Colonic mucosa (tissue), 4 donors: ENCODE measurements around the gene EPAS1. TPM values are rescaled to one million over a fixed set of nuclear protein-coding genes. Genes with fewer than 3 reads are reported as not detected.

Experiments used
- DNase-seq: peaks from one replicate; pipeline ENCODE4 v3.0.0-alpha.2; 2020
- H3K27ac ChIP-seq: fragments of 200-600 bp; one replicate; pipeline ENCODE4 v1.8.0; 2021
- H3K27me3 ChIP-seq: fragments of 200-600 bp; one replicate; pipeline ENCODE4 v1.8.0; 2021
- H3K36me3 ChIP-seq: fragments of 200-600 bp; one replicate; pipeline ENCODE4 v1.8.0; 2021
- H3K4me1 ChIP-seq: fragments of 200-600 bp; one replicate; pipeline ENCODE4 v1.8.0; 2021; ENCODE audit warnings: mild to moderate bottlenecking
- H3K4me3 ChIP-seq: fragments of 200-600 bp; one replicate; pipeline ENCODE4 v1.8.0; 2021
- H3K9ac ChIP-seq, 2 donors: one replicate each; pipeline ENCODE4 v1.7.0; 2013; ENCODE audit warnings: control low read depth in 2 of 2, low read depth in 2 of 2, low read length in 2 of 2
- H3K9me3 ChIP-seq: fragments of 200-600 bp; one replicate; pipeline ENCODE4 v1.8.0; 2021
- CTCF ChIP-seq: fragments of 200-600 bp; IDR thresholded peaks from one replicate; pipeline ENCODE4 v1.8.0; 2022; ENCODE audit warnings: antibody characterized with exemption, mild to moderate bottlenecking
- intact Hi-C: fragments of 100-400 bp; cut with DNase I; formaldehyde crosslinking; loops from one replicate; pipeline ENCODE4 v1.14.1; 2022
- total RNA-seq, 2 donors: library from RNA; stranded (reverse); fragmentation: NEBNext Ultra II Directional in 1 of 2; extraction: Animal tissue kit (Norgen Biotek cat#: 25700) in 1 of 2; gene quantifications; one replicate each; pipeline ENCODE4 v1.2.1, GENCODE V29; 2021
- donor health status: healthy.
- donor health status: DM: no; HTN: no; CAD: no.
- donor health status: DM: no; HTN: no; CAD: no.

EPAS1 gene
- total RNA-seq, 2 donors from 2014 or later: 116 to 140 TPM

GRCh38 chr2:46273225-46273863 lies 23.9 kb upstream of the EPAS1 start:
- TF ChIP-seq CTCF: no peak
- Histone ChIP-seq H3K27ac (no peak overlapping the region), H3K9ac (no peak overlapping the region), H3K9me3 (no peaks in the 10 kb centered on the region), H3K4me1 (no peaks in the 10 kb centered on the region), H3K36me3 (no peaks in the 10 kb centered on the region), H3K4me3 (no peak overlapping the region), H3K27me3 (no peaks in the 10 kb centered on the region)
- intact Hi-C loops: no loop called here
- DNase-seq: no peak

DNA sequence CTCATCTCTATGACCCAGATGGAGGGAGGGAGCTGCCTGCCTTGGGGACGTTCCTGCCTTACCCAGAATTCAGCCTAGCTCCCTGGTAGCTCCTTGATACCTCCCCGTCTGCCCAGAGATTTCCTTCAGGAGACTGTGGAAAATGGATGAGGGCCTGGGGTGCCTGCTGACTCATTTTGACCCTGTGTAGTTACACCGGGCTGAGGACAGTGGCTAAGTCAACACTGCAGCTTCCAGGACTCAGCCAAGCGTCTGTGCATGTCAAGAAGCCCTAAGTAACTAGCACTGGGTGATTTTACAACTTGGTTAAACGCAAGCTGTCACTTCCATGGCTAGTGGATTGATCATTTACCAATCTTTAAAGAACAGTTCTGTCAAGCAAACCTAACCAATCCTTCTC lies 23.3 kb upstream of the EPAS1 start:
- Histone ChIP-seq H3K9ac (no peak overlapping the region), H3K9me3 (no peaks in the 10 kb centered on the region), H3K27me3 (no peaks in the 10 kb centered on the region), H3K36me3 (no peaks in the 10 kb centered on the region), H3K27ac (no peak overlapping the region), H3K4me1 (no peaks in the 10 kb centered on the region), H3K4me3 (no peak overlapping the region)
- no peak for TF ChIP-seq CTCF
- intact Hi-C loops: no loop called here
- no peak for DNase-seq

DNA sequence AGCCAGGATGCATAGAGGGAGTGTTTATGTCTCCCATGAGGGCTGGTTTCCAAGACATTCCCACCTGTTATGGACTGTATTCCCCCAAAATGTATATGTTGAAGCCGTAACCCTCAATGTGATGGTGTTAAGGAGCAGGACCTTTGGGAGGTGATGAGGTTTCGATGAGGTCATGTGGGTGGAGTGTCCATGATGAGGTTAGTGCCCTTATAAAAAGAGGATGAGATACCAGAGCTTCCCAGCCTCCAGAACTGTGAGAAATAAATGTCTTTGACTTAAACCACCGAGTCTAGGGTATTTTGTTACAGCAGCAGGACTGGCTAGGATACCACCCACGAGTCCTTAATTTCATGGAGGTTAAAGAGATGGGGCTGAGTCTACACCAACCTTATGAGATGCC lies 22.6 kb upstream of the EPAS1 start:
- intact Hi-C loops: no loop called here
- Histone ChIP-seq H3K9me3 (no peaks in the 10 kb centered on the region), H3K4me1 (no peaks in the 10 kb centered on the region), H3K27ac (no peak overlapping the region), H3K27me3 (no peaks in the 10 kb centered on the region), H3K9ac (no peak overlapping the region), H3K36me3 (no peaks in the 10 kb centered on the region), H3K4me3 (no peak overlapping the region)
- no peak for DNase-seq
- no peak for TF ChIP-seq CTCF

DNA sequence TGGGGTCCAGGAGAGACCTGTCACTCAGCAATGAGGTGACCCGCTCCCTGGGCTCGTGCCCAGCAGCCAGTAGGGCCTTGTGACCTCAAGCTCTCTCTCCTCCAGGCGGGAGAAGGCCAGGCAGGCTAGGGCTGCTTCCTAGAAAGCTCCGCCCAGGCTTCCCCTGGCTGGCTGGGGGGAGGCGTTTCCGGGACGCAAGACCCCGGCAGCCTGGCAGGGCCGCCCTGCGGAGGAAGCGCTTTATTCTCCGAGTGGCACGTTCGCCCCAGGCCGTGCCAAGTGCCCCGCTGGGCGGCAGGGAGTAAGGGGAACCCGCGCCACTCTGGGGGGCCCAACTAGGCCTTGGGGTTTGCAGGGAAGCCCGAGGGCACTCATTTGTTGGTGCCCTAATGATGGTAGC lies 21.2 kb upstream of the EPAS1 start:
- H3K9ac ChIP-seq: no peak overlapping the region
- H3K36me3 ChIP-seq: no peaks in the 10 kb centered on the region
- H3K4me1 ChIP-seq: no peaks in the 10 kb centered on the region
- H3K27me3 ChIP-seq: no peaks in the 10 kb centered on the region
- no peak overlapping the region for H3K27ac ChIP-seq
- intact Hi-C loops: no loop called here
- H3K9me3 ChIP-seq: no peaks in the 10 kb centered on the region
- TF ChIP-seq CTCF: no peak
- no peak overlapping the region for H3K4me3 ChIP-seq
- DNase-seq: peak; percentile 44

DNA sequence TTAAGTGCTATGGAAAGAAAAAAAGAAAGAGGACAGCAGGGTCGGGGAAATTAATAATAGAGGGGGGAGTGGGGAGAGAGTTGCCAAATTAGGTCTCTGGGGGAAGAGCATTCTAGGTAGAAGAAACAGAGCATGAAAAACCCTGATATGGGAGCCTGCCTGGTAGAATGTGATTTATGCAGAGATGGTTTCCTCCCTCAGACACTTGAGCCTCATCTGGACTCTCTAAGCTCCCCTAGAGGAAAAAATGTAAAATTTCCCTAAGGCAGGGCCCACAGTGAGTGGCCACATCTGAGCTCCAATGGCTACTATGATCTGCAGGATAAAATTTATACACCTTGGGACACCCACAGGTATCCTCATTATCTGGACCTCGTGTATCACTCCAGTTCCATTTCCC lies 20.6 kb upstream of the EPAS1 start:
- Histone ChIP-seq H3K27me3 (no peaks in the 10 kb centered on the region), H3K36me3 (no peaks in the 10 kb centered on the region), H3K9ac (no peak overlapping the region), H3K4me1 (no peaks in the 10 kb centered on the region), H3K4me3 (no peak overlapping the region), H3K9me3 (no peaks in the 10 kb centered on the region), H3K27ac (no peak overlapping the region)
- intact Hi-C loops: no loop called here
- no peak for DNase-seq
- no peak for TF ChIP-seq CTCF
